GM19438 (cell line): Measurements from ENCODE around the gene GNL1.
A peak's percentile ranks its signal among the peaks of the same experiment; 100 is the strongest.

Source experiments
- ATAC-seq: cut with Tn5 transposase; IDR thresholded peaks from one replicate; pipeline ENCODE4 v1.9.1; 2021; ENCODE audit warnings: low read depth; ENCODE audit not compliant: unreplicated experiment

The GNL1 gene, protein sequence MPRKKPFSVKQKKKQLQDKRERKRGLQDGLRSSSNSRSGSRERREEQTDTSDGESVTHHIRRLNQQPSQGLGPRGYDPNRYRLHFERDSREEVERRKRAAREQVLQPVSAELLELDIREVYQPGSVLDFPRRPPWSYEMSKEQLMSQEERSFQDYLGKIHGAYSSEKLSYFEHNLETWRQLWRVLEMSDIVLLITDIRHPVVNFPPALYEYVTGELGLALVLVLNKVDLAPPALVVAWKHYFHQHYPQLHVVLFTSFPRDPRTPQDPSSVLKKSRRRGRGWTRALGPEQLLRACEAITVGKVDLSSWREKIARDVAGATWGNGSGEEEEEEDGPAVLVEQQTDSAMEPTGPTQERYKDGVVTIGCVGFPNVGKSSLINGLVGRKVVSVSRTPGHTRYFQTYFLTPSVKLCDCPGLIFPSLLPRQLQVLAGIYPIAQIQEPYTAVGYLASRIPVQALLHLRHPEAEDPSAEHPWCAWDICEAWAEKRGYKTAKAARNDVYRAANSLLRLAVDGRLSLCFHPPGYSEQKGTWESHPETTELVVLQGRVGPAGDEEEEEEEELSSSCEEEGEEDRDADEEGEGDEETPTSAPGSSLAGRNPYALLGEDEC

DNA sequence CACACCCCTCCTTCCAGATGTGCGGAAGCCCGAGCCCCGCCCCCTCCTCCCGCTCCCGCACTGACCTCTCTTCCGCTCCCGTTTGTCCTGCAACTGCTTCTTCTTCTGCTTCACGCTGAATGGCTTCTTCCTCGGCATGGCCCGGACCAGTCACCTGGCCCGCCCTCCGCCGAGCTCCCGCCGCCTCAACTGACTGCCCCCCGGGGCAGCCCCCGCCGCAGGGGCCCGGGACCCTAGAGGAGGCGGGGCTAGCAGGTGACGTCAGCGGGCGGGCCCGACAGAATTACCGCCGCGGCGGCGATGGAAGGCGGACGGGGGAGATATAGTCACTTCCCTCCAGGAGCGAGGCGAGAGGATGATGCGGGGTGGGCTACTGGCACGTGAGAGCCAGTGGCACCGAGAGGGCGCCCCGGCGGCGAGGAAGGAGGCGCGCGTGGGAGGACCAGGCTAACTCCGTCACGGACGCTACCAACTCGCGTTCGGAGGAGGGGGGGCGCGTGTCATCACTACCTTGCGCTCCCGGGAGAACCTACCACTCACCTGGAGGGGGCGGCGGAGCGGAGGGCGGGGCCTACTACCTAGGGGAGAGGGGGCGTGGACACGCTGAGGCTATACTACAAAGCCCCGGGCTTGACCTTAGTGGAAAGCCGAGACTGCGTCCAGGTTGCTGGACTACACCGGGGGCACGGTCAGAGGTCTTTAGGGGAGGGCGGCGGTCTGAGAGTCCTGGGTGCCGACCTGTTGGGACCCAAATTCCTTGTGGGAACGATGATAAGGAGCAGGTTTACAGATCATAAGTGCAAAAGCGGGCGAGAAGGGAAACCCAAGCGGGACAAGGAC is at the start of gene GNL1:
GNL1 (minus strand) TSS at position 424 of the 840 bp plus-strand sequence; CDS start at position 138, 286 bp downstream.
- ATAC-seq, result peak; percentile 79

DNA sequence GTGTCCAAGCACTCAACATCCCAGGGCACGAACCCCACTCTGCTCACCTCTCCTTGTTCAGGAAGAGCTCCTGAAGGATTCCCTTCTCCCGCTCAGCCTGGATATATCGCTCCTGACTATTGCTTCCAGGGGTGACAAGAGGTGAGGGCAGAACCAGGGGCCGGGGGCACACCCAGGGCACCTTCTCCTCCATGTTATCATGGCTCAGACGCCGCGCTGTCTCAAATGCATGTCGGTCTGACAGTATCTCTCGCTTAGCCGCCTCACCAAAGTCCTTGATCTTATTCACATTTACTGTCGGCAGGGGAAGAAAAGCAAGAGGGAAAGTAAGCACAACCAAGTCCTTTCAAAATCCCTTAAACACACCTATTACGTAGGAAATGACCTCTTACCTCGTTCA is 47.7 kb upstream of the GNL1 start:
- ATAC-seq, result no peak

DNA sequence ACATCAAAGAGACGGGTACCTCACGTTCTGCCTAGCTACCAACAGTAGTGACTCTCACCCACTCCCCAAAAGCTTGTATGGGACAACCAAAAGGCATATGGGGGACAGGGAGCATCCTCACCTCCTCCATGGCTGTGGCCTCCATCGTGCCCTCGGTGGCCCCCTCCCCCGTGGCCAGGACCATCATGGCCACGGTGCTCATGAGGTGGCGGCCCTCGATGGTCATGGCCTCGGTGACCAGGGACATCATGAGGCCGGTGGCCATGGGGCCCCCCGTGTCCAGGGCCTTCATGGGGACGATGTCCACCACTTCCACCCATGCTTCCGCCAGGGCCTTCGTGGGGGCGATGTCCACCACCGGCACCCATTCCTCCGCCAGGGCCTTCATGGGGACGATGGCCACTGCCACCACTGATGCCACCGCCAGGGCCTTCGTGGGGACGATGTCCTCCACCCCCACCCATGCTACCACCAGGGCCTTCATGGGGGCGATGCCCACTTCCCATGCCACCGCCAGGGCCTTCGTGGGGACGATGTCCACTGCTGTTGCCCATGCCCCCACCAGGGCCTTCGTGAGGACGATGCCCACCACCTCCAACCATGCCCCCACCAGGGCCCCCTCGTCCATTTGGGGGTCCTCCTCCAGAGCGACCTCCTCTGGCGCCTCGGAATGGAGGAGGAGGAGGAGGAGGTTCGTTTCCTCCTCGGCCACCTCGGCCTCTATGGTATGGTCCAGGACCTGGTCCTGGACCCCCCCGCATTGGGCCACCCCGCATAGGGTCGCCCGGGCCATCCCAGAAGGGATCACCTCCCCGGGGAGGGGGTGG is 45.7 kb upstream of the GNL1 start:
- no peak for ATAC-seq

DNA sequence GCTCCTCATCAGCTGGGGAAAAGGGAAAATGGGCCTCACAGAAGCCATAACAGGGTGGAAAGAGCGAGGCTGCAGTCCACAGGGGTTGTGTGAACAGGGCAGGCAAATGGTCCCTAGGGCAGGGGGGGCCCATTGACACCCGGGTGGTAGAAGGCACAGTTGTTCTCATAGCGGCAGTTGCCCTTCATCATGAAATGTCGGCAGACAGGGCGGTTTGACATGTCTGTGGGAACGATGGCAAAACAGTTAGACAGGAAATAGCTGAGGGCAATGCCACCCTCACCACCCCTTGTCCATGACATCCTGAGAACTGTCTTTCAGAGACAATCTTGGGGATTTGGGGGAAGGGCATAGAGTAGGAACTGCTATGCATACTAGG is 45.1 kb upstream of the GNL1 start:
- no peak for ATAC-seq

DNA sequence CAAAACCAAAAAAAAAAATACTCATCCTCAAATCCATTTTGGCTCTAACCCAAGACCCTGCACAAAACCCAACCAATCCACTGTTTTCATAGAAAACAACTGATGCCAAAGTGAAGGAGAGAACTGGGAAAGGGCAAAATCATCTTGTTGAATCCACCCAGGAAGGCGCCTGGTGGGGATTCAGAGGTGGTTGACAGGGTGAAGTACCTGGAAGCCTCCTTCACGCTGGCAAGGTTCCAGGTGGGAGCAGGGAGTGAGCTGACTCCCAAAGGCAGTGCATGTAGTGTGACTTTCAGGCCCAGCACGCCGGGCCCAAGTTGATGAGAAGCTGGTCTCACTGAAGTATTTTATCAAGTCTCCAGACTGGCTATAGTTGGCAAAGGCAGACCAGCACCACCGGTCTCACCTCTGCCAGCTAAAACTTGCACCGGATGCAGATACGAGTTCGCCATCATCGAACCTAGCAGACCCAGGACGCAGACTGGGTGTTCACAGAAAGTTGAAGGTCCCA is 44.2 kb upstream of the GNL1 start:
- no peak for ATAC-seq

DNA sequence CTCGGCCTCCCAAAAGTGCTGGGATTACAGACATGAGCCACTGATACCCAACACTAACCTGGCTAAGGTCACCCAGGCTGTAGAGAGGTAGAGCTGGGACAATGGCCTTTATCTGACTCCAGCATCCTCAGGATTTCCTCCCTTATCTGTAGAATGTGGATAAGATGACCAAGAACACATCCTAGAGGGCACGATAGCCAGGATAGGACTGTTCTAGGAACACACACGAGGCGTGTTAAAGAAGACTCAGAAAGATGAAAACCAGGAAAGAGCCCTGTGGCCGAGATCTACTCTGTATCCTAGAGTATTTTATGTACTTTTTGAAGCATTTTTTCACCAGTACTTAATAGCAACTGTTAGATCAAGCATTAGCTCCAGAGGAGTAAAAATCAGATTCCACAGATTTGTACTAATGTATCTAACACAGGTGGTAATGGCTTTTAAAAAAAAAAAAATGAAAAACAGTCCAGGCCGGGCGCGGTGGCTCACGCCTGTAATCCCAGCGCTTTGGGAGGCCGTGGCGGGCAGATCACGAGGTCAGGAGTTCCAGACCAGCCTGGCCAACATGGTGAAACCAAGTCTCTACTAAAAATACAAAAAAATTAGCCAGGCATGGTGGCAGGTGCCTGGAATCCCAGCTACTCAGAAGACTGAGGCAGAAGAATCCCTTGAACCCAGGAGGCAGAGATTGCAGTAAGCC is 43.5 kb upstream of the GNL1 start:
- ATAC-seq, result no peak

DNA sequence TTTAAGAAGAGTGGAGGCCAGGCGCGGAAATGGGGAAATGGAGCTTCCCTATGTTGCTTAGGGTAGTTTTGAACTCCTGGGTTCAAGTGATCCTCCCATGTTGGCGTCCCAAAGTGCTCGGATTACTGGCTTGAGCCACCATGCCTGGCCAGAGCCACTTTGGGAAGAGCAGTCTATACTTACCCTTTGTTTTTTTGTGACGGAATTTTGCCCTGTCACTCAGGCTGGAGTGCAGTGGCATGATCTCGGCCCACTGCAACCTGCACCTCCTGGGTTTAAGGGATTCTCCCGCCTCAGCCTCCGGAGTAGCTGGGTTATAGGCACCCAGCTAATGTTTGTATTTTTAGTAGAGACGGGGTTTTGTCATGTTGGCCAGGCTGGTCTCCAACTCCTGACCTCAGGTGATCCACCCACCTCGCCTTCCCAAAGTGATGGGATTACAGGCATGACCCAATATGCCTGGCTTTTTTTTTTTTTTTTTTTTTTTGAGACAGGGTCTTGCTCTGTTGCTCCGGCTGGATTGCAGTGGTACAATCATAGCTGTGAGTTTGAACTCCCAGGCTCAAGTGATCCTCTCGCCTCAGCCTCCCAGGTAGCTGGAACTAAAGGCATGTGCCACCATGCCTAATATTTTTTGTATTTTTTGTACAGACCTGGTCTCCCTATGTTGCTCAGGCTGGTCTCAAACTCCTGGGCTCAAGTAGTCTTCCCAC is 42.8 kb upstream of the GNL1 start:
- no peak for ATAC-seq

DNA sequence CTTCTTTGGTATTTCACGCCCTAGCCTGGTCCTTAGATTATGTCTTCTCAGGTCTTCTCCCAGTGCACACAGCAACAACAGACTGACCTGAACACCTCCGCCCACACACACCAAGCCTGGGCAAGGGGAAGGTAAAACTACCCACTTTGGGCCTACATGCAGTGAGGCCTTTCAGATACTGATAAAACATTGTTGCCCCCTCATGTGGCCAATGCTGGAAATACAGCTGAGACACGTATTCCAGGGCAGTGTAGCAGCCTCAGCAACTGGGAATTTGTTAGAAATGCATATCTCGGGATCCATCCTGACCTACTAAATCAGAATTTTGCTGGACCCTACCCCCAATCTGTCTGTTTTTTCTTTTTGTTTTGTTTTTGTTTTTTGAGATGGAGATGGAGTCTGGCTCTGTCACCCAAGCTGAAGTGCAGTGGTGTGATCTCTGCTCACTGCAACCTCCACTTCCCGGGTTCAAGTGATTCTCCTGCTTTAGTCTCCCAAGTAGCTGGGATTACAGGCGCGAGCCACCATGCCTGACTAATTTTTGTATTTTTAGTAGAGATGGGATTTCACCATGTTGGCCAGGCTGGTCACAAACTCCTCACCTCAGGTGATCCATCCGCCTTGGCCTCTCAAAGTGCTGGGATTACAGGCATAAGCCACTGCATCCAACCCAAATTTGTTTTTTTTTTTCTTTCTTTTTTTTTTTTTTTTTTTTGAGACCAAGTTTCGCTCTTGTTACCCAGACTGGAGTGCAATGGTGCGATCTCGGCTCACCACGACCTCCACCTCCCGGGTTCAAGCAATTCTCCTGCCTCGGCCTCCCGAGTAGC is 41.2 kb upstream of the GNL1 start:
- peak; percentile 63 for ATAC-seq

DNA sequence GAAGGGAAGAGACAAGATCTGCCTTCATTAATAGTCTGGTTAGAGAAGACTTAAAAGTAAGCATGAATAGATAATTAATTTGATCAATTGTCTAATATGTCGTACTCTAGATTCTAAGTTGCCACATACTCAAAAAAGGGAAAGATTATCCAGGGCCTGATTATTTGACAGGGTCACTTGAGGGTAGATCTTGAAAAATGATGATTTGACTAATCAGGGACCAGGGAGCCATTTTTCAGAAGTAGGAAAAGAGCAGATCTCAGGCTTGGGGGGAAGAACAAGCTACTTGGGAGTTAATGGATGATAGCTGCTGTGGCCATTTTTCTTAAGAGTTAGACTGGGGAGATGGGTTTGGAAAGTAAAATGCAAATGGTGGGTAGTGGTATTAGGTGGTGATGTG is 36.0 kb upstream of the GNL1 start:
- ATAC-seq, result no peak

DNA sequence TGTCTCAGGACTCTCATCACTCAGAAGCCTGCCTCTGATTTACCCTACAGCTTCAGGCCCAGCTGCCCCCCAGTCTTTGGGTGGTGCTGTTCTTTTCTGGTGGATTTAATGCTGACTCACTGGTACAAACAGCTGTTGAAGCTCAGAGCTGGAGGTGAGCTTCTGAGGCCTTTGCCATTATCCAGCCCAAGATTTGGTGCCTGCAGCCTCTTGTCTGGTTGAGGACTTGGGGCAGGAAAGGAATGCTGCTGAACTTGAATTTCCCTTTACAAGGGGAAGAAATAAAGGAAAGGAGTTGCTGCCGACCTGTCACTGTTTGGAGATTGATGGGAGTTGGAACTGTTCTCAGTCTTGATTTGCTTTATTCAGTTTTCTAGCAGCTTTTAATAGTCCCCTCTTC is 34.7 kb upstream of the GNL1 start:
- no peak for ATAC-seq

DNA sequence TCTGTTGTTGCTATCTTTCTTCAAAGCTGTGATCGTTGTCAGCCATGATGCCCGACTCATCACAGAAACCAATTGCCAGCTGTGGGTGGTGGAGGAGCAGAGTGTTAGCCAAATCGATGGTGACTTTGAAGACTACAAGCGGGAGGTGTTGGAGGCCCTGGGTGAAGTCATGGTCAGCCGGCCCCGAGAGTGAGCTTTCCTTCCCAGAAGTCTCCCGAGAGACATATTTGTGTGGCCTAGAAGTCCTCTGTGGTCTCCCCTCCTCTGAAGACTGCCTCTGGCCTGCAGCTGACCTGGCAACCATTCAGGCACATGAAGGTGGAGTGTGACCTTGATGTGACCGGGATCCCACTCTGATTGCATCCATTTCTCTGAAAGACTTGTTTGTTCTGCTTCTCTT is 34.2 kb upstream of the GNL1 start:
- no peak for ATAC-seq

DNA sequence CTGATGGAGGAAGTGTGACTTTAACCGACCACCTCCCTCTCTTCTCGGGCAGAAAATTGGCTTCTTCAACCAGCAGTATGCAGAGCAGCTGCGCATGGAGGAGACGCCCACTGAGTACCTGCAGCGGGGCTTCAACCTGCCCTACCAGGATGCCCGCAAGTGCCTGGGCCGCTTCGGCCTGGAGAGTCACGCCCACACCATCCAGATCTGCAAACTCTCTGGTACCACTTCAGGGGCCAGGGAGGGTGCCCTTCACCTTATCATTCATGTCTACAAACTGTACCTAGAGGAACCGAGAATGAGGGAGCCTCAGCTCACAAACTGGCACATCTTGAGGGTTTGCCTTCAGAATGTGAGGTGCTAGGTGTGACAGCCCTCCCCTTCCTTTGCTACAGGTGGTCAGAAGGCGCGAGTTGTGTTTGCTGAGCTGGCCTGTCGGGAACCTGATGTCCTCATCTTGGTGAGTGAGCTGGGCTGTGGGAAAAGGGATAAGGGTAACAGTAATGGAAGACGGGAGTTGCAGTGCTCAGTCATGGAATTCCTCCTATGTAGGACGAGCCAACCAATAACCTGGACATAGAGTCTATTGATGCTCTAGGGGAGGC is 33.6 kb upstream of the GNL1 start:
- ATAC-seq, result no peak

DNA sequence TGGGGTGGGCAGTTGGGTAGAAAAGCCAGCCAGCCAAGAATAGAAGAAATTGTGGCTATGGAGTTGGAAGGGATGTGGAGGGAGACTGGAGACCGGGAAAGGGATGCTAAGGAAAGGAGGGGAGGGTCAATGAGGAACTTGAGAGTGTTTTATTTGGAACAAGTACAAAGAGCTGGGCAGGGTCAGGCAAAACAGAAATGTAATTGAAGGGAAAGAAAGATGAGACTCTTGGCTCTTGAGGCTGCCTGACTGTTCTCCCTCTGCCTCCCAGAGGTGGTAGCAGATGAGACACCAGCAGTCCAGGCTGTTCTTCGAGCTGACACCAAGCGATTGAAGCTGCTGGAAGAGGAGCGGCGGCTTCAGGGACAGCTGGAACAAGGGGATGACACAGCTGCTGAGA is 27.6 kb upstream of the GNL1 start:
- no peak for ATAC-seq

DNA sequence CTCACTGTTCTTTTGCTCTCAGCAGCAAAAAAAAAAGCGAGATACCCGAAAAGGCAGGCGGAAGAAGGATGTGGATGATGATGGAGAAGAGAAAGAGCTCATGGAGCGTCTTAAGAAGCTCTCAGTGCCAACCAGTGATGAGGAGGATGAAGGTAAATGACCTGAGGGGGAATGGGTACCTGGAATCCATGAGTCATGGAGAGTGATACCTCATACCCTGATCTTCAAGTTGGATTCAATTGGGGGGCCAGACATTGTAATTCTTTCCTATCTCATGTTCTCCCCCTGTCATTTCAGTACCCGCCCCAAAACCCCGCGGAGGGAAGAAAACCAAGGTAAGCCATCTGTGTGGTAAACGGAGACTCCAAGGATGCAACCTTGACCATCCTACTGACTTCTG is 21.8 kb upstream of the GNL1 start:
- no peak for ATAC-seq

DNA sequence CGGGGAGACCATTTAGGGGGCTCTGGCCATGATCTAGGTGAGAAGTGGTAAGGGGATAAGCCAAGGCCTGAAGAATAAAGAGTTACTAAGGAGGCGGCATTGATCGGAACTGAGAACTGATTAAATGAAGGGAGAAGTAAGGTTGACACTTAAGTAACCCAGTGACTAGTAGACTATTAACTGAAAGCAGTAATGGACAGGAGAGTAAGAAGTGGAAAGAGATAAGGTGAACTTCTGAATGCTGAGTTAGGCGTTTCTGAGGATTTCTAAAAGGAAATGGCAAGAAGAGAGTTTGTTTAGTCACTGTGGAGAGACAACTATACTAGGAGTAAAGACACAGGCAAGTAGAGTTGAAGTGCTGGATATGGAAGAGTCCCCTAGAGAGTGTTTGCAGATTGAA is 16.8 kb upstream of the GNL1 start:
- no peak for ATAC-seq

DNA sequence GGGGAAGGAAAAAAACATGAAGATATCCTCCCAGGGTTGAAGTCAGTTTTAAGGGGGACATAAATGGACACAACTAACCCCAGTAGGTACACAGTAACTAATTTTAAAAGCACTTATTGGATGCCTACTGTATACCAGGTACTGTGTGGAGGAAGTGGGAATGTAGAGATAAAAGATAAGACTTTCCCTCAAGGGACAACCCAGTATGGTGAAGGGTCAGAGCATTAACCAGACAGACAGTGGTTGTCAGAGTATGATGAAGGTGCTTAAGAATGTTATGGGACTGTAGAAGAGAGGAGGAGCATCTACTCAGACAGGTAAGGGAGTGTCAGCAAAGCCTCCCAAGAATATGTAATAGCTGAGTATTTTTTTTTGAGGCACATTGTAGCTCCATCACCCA is 15.9 kb upstream of the GNL1 start:
- no peak for ATAC-seq

DNA sequence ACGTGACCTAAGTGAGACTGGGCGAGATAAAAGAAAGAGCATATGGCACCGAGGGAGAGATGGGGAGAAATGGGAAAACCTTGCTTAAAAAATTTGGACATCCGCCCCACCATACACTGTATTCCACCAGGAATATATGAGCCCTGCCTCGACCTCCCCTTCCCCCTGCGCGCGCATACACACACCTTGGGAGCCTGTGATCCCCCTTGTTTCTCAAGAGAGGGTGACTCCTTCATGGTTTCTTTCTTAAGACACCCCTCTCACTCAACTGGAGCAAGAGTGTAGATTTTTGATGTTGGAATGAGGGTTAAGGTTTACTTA is 15.4 kb upstream of the GNL1 start:
- ATAC-seq, result no peak
